Activated naive CD8-positive, alpha-beta T cell treated with anti-CD3 and anti-CD28 coated beads, Interleukin-2, amount 10 ng/mL, durations not matched to agents 7 days and 5 days (primary cell): ENCODE measurements around the gene PDPN. TPM values are rescaled to one million over a fixed set of nuclear protein-coding genes. Genes with fewer than 3 reads are reported as not detected.

Experiments
- ATAC-seq: fragments of 150-1000 bp; cut with Tn5 transposase; one replicate; pipeline ENCODE4 v1.10.0; 2021; ENCODE audit warnings: low read depth, moderate library complexity
- POLR2A ChIA-PET: fragments of 350-600 bp; sonication (Branson Sonifier 250); formaldehyde crosslinking; loops from one replicate; lab custom pipeline; 2021; ENCODE audit warnings: antibody characterized with exemption; lab: Charles Lee
- DNase-seq: peaks from one replicate; pipeline ENCODE4 v3.0.0; 2021
- H3K27ac Mint-ChIP-seq: one replicate; pipeline ENCODE4 v1.8.0; 2022; ENCODE audit warnings: mild to moderate bottlenecking, mixed read lengths
- H3K27me3 Mint-ChIP-seq: one replicate; pipeline ENCODE4 v1.8.0; 2022; ENCODE audit warnings: mild to moderate bottlenecking, moderate library complexity, mixed read lengths
- H3K36me3 Mint-ChIP-seq: one replicate; pipeline ENCODE4 v1.8.0; 2021; ENCODE audit warnings: mild to moderate bottlenecking, mixed read lengths
- H3K4me1 Mint-ChIP-seq: one replicate; pipeline ENCODE4 v1.8.0; 2021; ENCODE audit warnings: mixed read lengths
- H3K4me3 Mint-ChIP-seq: one replicate; pipeline ENCODE4 v1.8.0; 2022; ENCODE audit warnings: mild to moderate bottlenecking, moderate library complexity, mixed read lengths
- H3K9me3 Mint-ChIP-seq: one replicate; pipeline ENCODE4 v1.8.0; 2021; ENCODE audit warnings: mixed read lengths
- total RNA-seq, 2 experiments: library from RNA; stranded (reverse); gene quantifications; one replicate each; pipeline ENCODE4 v1.2.3, GENCODE V29; 2021

The PDPN gene
- total RNA-seq, 2 experiments from 2014 or later = not detected

- no peak for DNase-seq
- no peak overlapping the region for H3K27ac Mint-ChIP-seq
- no peaks in the 10 kb centered on the region for H3K36me3 Mint-ChIP-seq
- POLR2A ChIA-PET = no interaction called here
- no peak overlapping the region for H3K4me3 Mint-ChIP-seq
- H3K9me3 Mint-ChIP-seq = peaks cover 11% of the 10 kb centered on the region
- no peak for ATAC-seq
- H3K27me3 Mint-ChIP-seq = no peaks in the 10 kb centered on the region
- H3K4me1 Mint-ChIP-seq = peaks cover 2% of the 10 kb centered on the region
Measured at GRCh38 chr1:13643017-13643416, 59.4 kb downstream of the PDPN start.

GRCh38 chr1:13646521-13646920, 62.9 kb downstream of the PDPN start:
- no peak overlapping the region for H3K4me3 Mint-ChIP-seq
- no peaks in the 10 kb centered on the region for H3K36me3 Mint-ChIP-seq
- H3K27ac Mint-ChIP-seq = no peak overlapping the region
- DNase-seq (no peak), ATAC-seq (no peak)
- H3K9me3 Mint-ChIP-seq = peaks cover 3% of the 10 kb centered on the region
- H3K27me3 Mint-ChIP-seq = peaks cover 8% of the 10 kb centered on the region
- no peaks in the 10 kb centered on the region for H3K4me1 Mint-ChIP-seq
- POLR2A ChIA-PET = interaction anchor here (0.7 kb wide), 1 partner anchor 209 kb away, joined by 4 read pairs; no protein-coding TSS in a partner anchor

- POLR2A ChIA-PET = no interaction called here
- Mint-ChIP-seq H3K4me3 (no peak overlapping the region), H3K27ac (no peak overlapping the region)
Measured at GRCh38 chr1:13651279-13651678, 67.6 kb downstream of the PDPN start.

GRCh38 chr1:13652238-13652637, 68.6 kb downstream of the PDPN start:
- Mint-ChIP-seq H3K27ac (no peak overlapping the region), H3K4me3 (no peak overlapping the region), H3K36me3 (no peaks in the 10 kb centered on the region), H3K4me1 (no peaks in the 10 kb centered on the region), H3K27me3 (peaks cover 22% of the 10 kb centered on the region), H3K9me3 (peaks cover 2% of the 10 kb centered on the region)
- ATAC-seq = no peak
- POLR2A ChIA-PET = no interaction called here
- DNase-seq = no peak

More at GRCh38 chr1:13651279-13651678, 67.6 kb downstream of the PDPN start:
- no peaks in the 10 kb centered on the region for H3K36me3 Mint-ChIP-seq
- H3K9me3 Mint-ChIP-seq = peaks cover 2% of the 10 kb centered on the region
- DNase-seq = no peak
- H3K27me3 Mint-ChIP-seq = peaks cover 22% of the 10 kb centered on the region
- no peak for ATAC-seq
- H3K4me1 Mint-ChIP-seq = no peaks in the 10 kb centered on the region

GRCh38 chr1:13661539-13661938, 77.9 kb downstream of the PDPN start:
- peaks cover 5% of the 10 kb centered on the region for H3K27me3 Mint-ChIP-seq
- peaks cover 3% of the 10 kb centered on the region for H3K9me3 Mint-ChIP-seq
- POLR2A ChIA-PET = no interaction called here
- ATAC-seq (no peak), DNase-seq (no peak)
- H3K36me3 Mint-ChIP-seq = no peaks in the 10 kb centered on the region
- no peak overlapping the region for H3K4me3 Mint-ChIP-seq
- peaks cover 4% of the 10 kb centered on the region for H3K4me1 Mint-ChIP-seq
- no peak overlapping the region for H3K27ac Mint-ChIP-seq

- Mint-ChIP-seq H3K9me3 (peaks cover 3% of the 10 kb centered on the region), H3K36me3 (no peaks in the 10 kb centered on the region), H3K4me1 (peaks cover 4% of the 10 kb centered on the region), H3K27ac (no peak overlapping the region), H3K27me3 (peaks cover 5% of the 10 kb centered on the region), H3K4me3 (no peak overlapping the region)
- no peak for ATAC-seq
- DNase-seq = no peak
- POLR2A ChIA-PET = interaction anchor here (0.7 kb wide), 1 partner anchor 152 kb away, joined by 3 read pairs; no protein-coding TSS in a partner anchor
Measured at GRCh38 chr1:13662493-13662892, 78.9 kb downstream of the PDPN start.

- no peaks in the 10 kb centered on the region for H3K36me3 Mint-ChIP-seq
Measured at GRCh38 chr1:13663969-13664368, 80.3 kb downstream of the PDPN start.

GRCh38 chr1:13664451-13664850, 80.8 kb downstream of the PDPN start:
- ATAC-seq (no peak), DNase-seq (no peak)
- Mint-ChIP-seq H3K4me3 (no peak overlapping the region), H3K9me3 (peaks cover under 1% of the 10 kb centered on the region), H3K36me3 (no peaks in the 10 kb centered on the region), H3K27ac (no peak overlapping the region), H3K27me3 (peaks cover 6% of the 10 kb centered on the region), H3K4me1 (peaks cover 4% of the 10 kb centered on the region)
- POLR2A ChIA-PET = no interaction called here

More at GRCh38 chr1:13663969-13664368, 80.3 kb downstream of the PDPN start:
- H3K4me1 Mint-ChIP-seq = peaks cover 4% of the 10 kb centered on the region
- H3K4me3 Mint-ChIP-seq = no peak overlapping the region
- DNase-seq = no peak
- peaks cover 9% of the 10 kb centered on the region for H3K27me3 Mint-ChIP-seq
- POLR2A ChIA-PET = no interaction called here
- peaks cover 3% of the 10 kb centered on the region for H3K9me3 Mint-ChIP-seq
- no peak for ATAC-seq
- H3K27ac Mint-ChIP-seq = no peak overlapping the region

- DNase-seq (no peak), ATAC-seq (no peak)
- H3K36me3 Mint-ChIP-seq = no peaks in the 10 kb centered on the region
- no peak overlapping the region for H3K4me3 Mint-ChIP-seq
- H3K27me3 Mint-ChIP-seq = peaks cover 6% of the 10 kb centered on the region
- POLR2A ChIA-PET = no interaction called here
- peaks cover 4% of the 10 kb centered on the region for H3K4me1 Mint-ChIP-seq
- H3K9me3 Mint-ChIP-seq = no peaks in the 10 kb centered on the region
- H3K27ac Mint-ChIP-seq = peak overlapping the region; percentile 66
Measured at GRCh38 chr1:13666317-13666716, 82.7 kb downstream of the PDPN start.

Other genes starting within 250 kb of the PDPN start
- gene PRAMEF14, start 236.7 kb upstream of the PDPN start, total RNA-seq = not detected
- gene PRAMEF19, start 211.9 kb upstream of the PDPN start, total RNA-seq = not detected
- not detected for gene PRAMEF17, start 194.2 kb upstream of the PDPN start, total RNA-seq
- gene PRAMEF20, start 173.4 kb upstream of the PDPN start, total RNA-seq = not detected
- gene LRRC38, start 69.8 kb upstream of the PDPN start, total RNA-seq = not detected
- gene PRDM2, start 116.4 kb downstream of the PDPN start, total RNA-seq = 10 to 100 TPM; 75.2 to 79.8 TPM